ENCODE results near the gene CCT3.

DNA sequence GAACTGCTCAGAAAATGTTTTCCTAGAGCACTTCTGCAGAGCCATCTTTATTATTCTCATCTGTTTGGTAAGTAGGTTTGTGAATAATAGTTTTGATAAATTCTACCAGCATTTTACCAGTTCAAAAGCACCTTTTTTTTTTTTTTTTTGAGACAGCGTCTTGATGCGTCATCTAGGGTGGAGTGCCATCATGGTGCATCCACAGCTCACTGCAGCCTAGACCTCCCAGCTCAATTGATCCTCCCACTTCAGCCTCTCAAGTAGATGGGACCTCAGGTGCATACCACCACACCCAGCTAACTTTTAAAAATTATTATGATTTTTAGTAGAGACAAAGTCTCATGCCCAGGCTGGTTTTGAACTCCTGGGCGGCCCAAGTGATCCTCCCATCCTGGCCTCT lies 21.2 kb upstream of the CCT3 start:
- TF ChIP-seq POLR2AphosphoS5 (IDR thresholded peaks at IDR 0.05) (no peak), EP300 (IDR thresholded peaks at IDR 0.05) (no peak)
- TF ChIP-seq, protein P1, sequence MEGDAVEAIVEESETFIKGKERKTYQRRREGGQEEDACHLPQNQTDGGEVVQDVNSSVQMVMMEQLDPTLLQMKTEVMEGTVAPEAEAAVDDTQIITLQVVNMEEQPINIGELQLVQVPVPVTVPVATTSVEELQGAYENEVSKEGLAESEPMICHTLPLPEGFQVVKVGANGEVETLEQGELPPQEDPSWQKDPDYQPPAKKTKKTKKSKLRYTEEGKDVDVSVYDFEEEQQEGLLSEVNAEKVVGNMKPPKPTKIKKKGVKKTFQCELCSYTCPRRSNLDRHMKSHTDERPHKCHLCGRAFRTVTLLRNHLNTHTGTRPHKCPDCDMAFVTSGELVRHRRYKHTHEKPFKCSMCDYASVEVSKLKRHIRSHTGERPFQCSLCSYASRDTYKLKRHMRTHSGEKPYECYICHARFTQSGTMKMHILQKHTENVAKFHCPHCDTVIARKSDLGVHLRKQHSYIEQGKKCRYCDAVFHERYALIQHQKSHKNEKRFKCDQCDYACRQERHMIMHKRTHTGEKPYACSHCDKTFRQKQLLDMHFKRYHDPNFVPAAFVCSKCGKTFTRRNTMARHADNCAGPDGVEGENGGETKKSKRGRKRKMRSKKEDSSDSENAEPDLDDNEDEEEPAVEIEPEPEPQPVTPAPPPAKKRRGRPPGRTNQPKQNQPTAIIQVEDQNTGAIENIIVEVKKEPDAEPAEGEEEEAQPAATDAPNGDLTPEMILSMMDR (IDR thresholded peaks at IDR 0.05), result no peak
